GM12874 (cell line): Measurements from ENCODE around the gene PRPSAP1.

ENCODE experiments used
- CTCF ChIP-seq: IDR thresholded peaks from 2 replicates; pipeline ENCODE4 v1.5.1; 2011; ENCODE audit warnings: low read depth, mild to moderate bottlenecking, control low read depth, low read length, moderate library complexity; ENCODE audit not compliant: insufficient read depth

PRPSAP1 gene

GRCh38 chr17:76276069-76276431, 77.7 kb downstream of the PRPSAP1 start:
- TF ChIP-seq CTCF: no peak

GRCh38 chr17:76275382-76276068, 78.2 kb downstream of the PRPSAP1 start:
- no peak for TF ChIP-seq CTCF

GRCh38 chr17:76274112-76274956, 79.4 kb downstream of the PRPSAP1 start:
- no peak for TF ChIP-seq CTCF

GRCh38 chr17:76273445-76274111, 80.1 kb downstream of the PRPSAP1 start:
- no peak for TF ChIP-seq CTCF

- TF ChIP-seq CTCF: no peak
Observed at GRCh38 chr17:76272541-76273444, 80.9 kb downstream of the PRPSAP1 start.

GRCh38 chr17:76271669-76272540, 81.8 kb downstream of the PRPSAP1 start:
- TF ChIP-seq CTCF: 0 out of 2 replicates have a peak, but pooled peaks have one; percentile 9
